GM12874 (cell line): ENCODE measurements around the gene SRXN1.

Source experiments
- CTCF ChIP-seq: IDR thresholded peaks from 2 replicates; pipeline ENCODE4 v1.5.1; 2011; ENCODE audit warnings: low read depth, mild to moderate bottlenecking, control low read depth, low read length, moderate library complexity; ENCODE audit not compliant: insufficient read depth

The SRXN1 gene

GRCh38 chr20:605237-605636 lies 47.8 kb downstream of the SRXN1 start:
- no peak for TF ChIP-seq CTCF

DNA sequence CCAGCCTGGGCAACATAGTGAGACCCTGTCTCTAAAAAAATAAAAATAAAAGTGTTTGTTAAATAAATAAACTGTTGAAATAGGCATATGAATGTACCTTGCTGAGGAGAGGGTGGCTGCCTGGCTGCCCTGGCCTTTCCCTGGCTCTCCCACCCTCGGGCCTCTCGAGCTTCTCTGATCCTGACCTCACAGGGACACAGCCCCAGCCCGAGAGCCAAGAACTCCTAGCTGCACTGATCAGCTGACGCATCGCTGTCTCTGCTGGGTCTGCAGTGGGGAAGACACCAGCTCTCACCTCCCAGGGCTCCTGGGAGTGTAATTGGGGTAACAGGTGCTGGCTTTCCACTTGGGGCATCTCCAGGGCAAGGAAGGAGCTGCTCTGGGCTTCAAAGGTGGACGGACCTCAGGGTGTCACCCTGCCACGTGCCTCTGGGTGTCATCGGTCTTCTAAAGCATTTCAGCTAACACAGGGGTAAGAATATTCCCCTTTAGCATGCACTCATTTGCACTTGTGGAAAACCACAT lies 49.8 kb downstream of the SRXN1 start:
- no peak for TF ChIP-seq CTCF

GRCh38 chr20:602111-602970 lies 50.7 kb downstream of the SRXN1 start:
- no peak for TF ChIP-seq CTCF

- TF ChIP-seq CTCF = no peak
Observed at GRCh38 chr20:600736-601135, 52.3 kb downstream of the SRXN1 start.

DNA sequence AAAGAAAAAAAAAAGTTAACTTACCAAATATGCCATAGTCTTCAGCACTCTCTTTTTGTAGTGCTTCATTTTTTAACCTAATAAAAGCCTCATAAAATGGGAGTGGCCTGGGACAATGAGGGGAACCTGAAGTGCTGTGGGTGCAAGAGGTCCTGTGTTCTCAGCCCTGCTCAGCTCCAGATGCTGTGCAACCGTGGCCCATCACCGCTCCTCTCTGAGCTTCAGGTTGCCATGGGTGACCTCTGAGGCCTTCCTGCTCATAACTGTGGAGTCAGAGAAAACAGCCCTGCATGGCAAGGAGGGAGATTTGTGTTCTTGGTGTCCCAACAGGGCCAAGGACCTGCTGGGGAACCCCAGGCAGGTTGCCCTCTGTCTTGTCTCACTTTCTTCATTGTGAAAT lies 52.9 kb downstream of the SRXN1 start:
- TF ChIP-seq CTCF = no peak

DNA sequence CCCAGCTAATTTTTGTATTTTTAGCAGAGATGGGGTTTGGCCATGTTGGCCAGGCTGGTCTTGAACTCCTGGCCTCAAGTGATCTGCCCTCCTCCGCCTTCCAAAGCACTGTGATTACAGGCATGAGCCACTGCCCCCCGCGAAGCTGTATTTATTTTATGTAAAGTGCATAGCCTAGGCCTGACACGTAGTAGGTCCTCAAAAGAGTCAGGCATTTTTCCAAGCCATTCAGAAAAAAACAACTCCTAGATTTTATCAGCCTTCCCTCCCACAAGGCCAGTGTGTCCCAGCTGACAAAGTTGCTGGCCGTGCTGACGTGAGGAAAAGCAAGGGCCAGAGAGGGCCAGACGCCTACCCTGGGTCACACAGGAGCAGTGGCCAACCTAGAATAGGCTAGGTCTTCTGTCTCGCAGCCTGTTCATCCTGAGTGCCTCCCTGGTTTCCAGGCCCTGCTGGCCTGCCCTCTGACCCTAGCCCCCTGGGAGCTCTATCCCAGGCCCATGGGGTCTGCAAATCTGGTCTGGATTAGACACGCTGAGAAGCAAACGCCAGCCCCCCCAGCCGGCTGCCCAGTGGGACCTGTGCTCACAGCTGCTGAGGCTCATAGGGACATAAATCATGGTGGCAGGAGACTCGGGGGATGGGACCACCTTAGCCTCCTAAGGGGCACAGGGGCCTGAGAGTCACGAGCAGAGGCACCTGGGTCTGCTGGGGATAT lies 54.7 kb downstream of the SRXN1 start:
- no peak for TF ChIP-seq CTCF

DNA sequence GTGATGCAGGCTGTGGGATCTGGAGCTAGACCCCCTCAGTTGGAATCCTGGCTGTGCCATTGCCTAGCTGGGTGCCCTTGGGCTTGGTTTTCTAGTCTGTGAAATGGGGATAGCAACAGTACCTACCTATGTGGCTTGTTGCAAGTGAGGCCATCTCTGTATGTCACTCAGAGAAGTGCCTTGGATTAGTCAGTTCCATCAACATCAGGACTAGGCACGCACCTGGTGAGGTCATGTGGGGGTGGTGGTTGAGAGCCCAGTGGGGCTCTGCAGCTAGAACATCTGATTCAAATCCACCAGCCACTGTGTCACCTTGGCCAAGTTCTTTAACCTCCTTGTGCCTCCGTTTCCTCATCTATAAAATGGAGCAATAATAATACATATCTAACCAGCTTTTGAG lies 55.4 kb downstream of the SRXN1 start:
- TF ChIP-seq CTCF = no peak
